Endothelial cell of umbilical vein (primary cell): ENCODE results near the gene IBA57. TPM values are rescaled to one million over a fixed set of nuclear protein-coding genes. Genes with fewer than 3 reads are reported as not detected.

Experiments
- BruUV-seq: library from RNA; stranded (reverse); fragments of 400-500 nt; replicated peaks from 2 replicates; lab custom pipeline; 2021; lab: Mats Ljungman, UMichigan
- CTCF ChIA-PET: fragments of 300-600, 350-600 bp; sonication (Branson Sonifier 250); formaldehyde crosslinking; loops from one replicate; lab custom pipeline; 2021; ENCODE audit warnings: antibody characterized with exemption, inconsistent platforms; lab: Charles Lee
- POLR2A ChIA-PET: fragments of 300-600, 350-600 bp; sonication (Branson Sonifier 250); formaldehyde crosslinking; loops from one replicate; lab custom pipeline; 2021; ENCODE audit warnings: antibody characterized with exemption, inconsistent platforms; lab: Charles Lee
- DNase-seq: peaks from one replicate; pipeline ENCODE4 v3.0.0-alpha.2; 2011; ENCODE audit warnings: low read depth, low spot score
- FAIRE-seq: peaks from 2 replicates; lab custom pipeline; 2011; peaks lifted over from hg19 to GRCh38; lab: Jason Lieb, UNC
- H2AFZ ChIP-seq: 2 replicates; pipeline ENCODE4 v1.6.0; 2012; ENCODE audit warnings: low read depth, low read length, control low read depth, inconsistent platforms
- H3K27ac ChIP-seq: 2 replicates; pipeline ENCODE4 v1.5.1; 2011; ENCODE audit warnings: low read depth, mild to moderate bottlenecking, control low read depth, low read length, moderate library complexity; ENCODE audit not compliant: insufficient read depth
- H3K27me3 ChIP-seq, 2 experiments: 2 replicates each; pipeline versions ENCODE4 v1.6.0 to v1.6.1; 2011; ENCODE audit warnings: low read length in 2 of 2, mixed read lengths in 1 of 2; ENCODE audit not compliant: control insufficient read depth in 2 of 2, insufficient read depth in 2 of 2
- H3K36me3 ChIP-seq, 2 experiments: 2 replicates in 1 of 2; 3 replicates in 1 of 2; pipeline ENCODE4 v1.5.1; 2011; ENCODE audit warnings: low read length in 2 of 2, mild to moderate bottlenecking in 1 of 2, moderate library complexity in 1 of 2; ENCODE audit not compliant: control insufficient read depth in 2 of 2, insufficient read depth in 2 of 2; ENCODE audit errors: extremely low read depth in 1 of 2
- H3K4me1 ChIP-seq: 3 replicates; pipeline ENCODE4 v1.5.1; 2011; ENCODE audit warnings: mild to moderate bottlenecking, low read length; ENCODE audit not compliant: control insufficient read depth, insufficient read depth; ENCODE audit errors: extremely low read depth
- H3K4me2 ChIP-seq: 2 replicates; pipeline ENCODE4 v1.6.1; 2011; ENCODE audit warnings: low read length, control low read depth, mixed read lengths; ENCODE audit not compliant: insufficient read depth
- H3K4me3 ChIP-seq, 3 experiments: fragments of 200-600 bp in 1 of 3; sonication (generic), shearing (Covaris generic) in 1 of 3; replicated peaks in 1 of 3; 2 replicates each; pipeline ENCODE4 v1.5.1; 2011 to 2016; ENCODE audit warnings: control low read depth in 3 of 3, low read length in 3 of 3, mild to moderate bottlenecking in 2 of 3, inconsistent platforms in 1 of 3, low read depth in 1 of 3, moderate library complexity in 1 of 3; ENCODE audit not compliant: insufficient read depth in 1 of 3
- H3K79me2 ChIP-seq: 2 replicates; pipeline ENCODE4 v1.6.0; 2012; ENCODE audit warnings: low read length, inconsistent platforms; ENCODE audit not compliant: control insufficient read depth, insufficient read depth
- H3K9ac ChIP-seq: replicated peaks from 2 replicates; pipeline ENCODE3; 2011; ENCODE audit warnings: low read length, control low read depth; ENCODE audit not compliant: insufficient read depth; ENCODE audit errors: extremely low read depth
- H3K9me1 ChIP-seq: replicated peaks from 3 replicates; pipeline ENCODE4 v1.6.0; 2011; ENCODE audit warnings: mild to moderate bottlenecking, low read length; ENCODE audit not compliant: control insufficient read depth, insufficient read depth; ENCODE audit errors: extremely low read depth
- H3K9me3 ChIP-seq: replicated peaks from 2 replicates; pipeline ENCODE4 v1.5.1; 2012; ENCODE audit warnings: low read length, inconsistent platforms; ENCODE audit not compliant: control insufficient read depth, insufficient read depth
- H4K20me1 ChIP-seq: replicated peaks from 2 replicates; pipeline ENCODE3; 2011; ENCODE audit warnings: mild to moderate bottlenecking, low read length; ENCODE audit not compliant: control insufficient read depth, insufficient read depth; ENCODE audit errors: extremely low read depth
- EZH2 ChIP-seq: IDR thresholded peaks from 2 replicates; pipeline ENCODE4 v1.6.1; 2012; ENCODE audit warnings: borderline replicate concordance, low read depth, mild to moderate bottlenecking, moderate library complexity, low read length, inconsistent platforms; ENCODE audit not compliant: severe bottlenecking
- FOS ChIP-seq: IDR thresholded peaks from 2 replicates; pipeline ENCODE4 v1.6.1; 2011; ENCODE audit warnings: mild to moderate bottlenecking, low read length, moderate library complexity, borderline replicate concordance; ENCODE audit not compliant: insufficient read depth
- GATA2 ChIP-seq: IDR thresholded peaks from 2 replicates; pipeline ENCODE4 v1.7.0; 2011; ENCODE audit warnings: low read depth, mild to moderate bottlenecking, moderate library complexity, mixed read lengths, low read length; ENCODE audit not compliant: insufficient read length, insufficient read depth
- JUN ChIP-seq: IDR thresholded peaks from 2 replicates; pipeline ENCODE4 v1.6.1; 2011; ENCODE audit warnings: borderline replicate concordance, low read depth; ENCODE audit not compliant: insufficient read length, insufficient read depth
- MAX ChIP-seq: IDR thresholded peaks from 2 replicates; pipeline ENCODE4 v1.6.1; 2011; ENCODE audit not compliant: insufficient read depth, insufficient read length
- MYC ChIP-seq: IDR thresholded peaks from one replicate; pipeline ENCODE4 v1.6.1; 2011; ENCODE audit warnings: mild to moderate bottlenecking, low read depth, low read length
- POLR2AphosphoS5 ChIP-seq: IDR thresholded peaks from 2 replicates; pipeline ENCODE4 v1.6.1; 2012; ENCODE audit warnings: low read depth, mild to moderate bottlenecking, control low read depth, low read length, moderate library complexity; ENCODE audit not compliant: insufficient read depth
- dilution Hi-C: fragments of 300-500 bp; cut with MboI; formaldehyde crosslinking; loops from one replicate; pipeline ENCODE4 v1.15.0; 2019; ENCODE audit warnings: low sequenced_read_pairs; ENCODE audit not compliant: extremely low pct_ligation_motif_present
- intact Hi-C: fragments of 100-400 bp; cut with micrococcal nuclease; formaldehyde crosslinking; loops from one replicate; pipeline ENCODE4 v1.10.0; 2022
- polyA plus RNA-seq, 4 experiments: library from polyadenylated mRNA; depleted of rRNA in 3 of 4; stranded (reverse) in 3 of 4; unstranded in 1 of 4; fragments of >200 nt; gene quantifications; 2 replicates each; pipeline versions ENCODE4 v1.2.1 to v1.2.3, GENCODE V29; 2011 to 2012; ENCODE audit warnings: missing spikeins in 1 of 4
- total RNA-seq: library from RNA; stranded (reverse); gene quantifications from 2 replicates; pipeline ENCODE4 v1.2.3, GENCODE V29; 2021

The IBA57 gene
- total and polyA plus RNA-seq, 2 donors (not counting 3 experiments of a cell fraction or from before 2014, with no cell fraction given): 3.4 to 7.7 TPM

- TSS peak; percentile 10 for BruUV-seq
- FAIRE-seq: no peak
- dilution Hi-C loops: no loop called here
- Histone ChIP-seq H2AFZ (no peak overlapping the region), H3K4me2 (no peak overlapping the region), H3K79me2 (no peaks in the 10 kb centered on the region), H3K9ac (no peak overlapping the region), H3K9me3 (no peaks in the 10 kb centered on the region), H3K4me3 (no peak overlapping the region), H3K27me3 (no peaks in the 10 kb centered on the region), H4K20me1 (no peaks in the 10 kb centered on the region), H3K36me3 (no peaks in the 10 kb centered on the region), H3K4me1 (peaks cover 14% of the 10 kb centered on the region), H3K27ac (no peak overlapping the region), H3K9me1 (no peaks in the 10 kb centered on the region)
- ChIA-PET POLR2A (no interaction called here), CTCF (interaction anchor here (3.3 kb wide), 1 partner anchor 22 kb away, joined by 10 read pairs; no protein-coding TSS in a partner anchor)
- intact Hi-C loops: no loop called here
- no peak for TF ChIP-seq JUN
- no peak for TF ChIP-seq POLR2AphosphoS5
- no peak for TF ChIP-seq GATA2
- TF ChIP-seq MAX: no peak
- TF ChIP-seq MYC: no peak
- no peak for TF ChIP-seq EZH2
- DNase-seq: no peak
These were observed 12.7 kb upstream of the IBA57 start for GRCh38 chr1:228152918-228153258.

GRCh38 chr1:228154021-228154669 is 11.5 kb upstream of the IBA57 start:
- POLR2A ChIA-PET: no interaction called here
- H3K79me2 ChIP-seq: no peaks in the 10 kb centered on the region
- H2AFZ ChIP-seq: no peak overlapping the region
- H3K27ac ChIP-seq: no peak overlapping the region
- peaks cover 2% of the 10 kb centered on the region for H3K4me1 ChIP-seq
- TF ChIP-seq MAX (no peak), MYC (no peak), FOS (no peak), JUN (no peak)
- no peak overlapping the region for H3K4me2 ChIP-seq
- H3K4me3 ChIP-seq: no peak overlapping the region
- no peak overlapping the region for H3K9ac ChIP-seq
- no peaks in the 10 kb centered on the region for H3K36me3 ChIP-seq
- no TSS peak for BruUV-seq
- FAIRE-seq (no peak), DNase-seq (no peak)
- H3K27me3 ChIP-seq: no peaks in the 10 kb centered on the region
- dilution Hi-C loops: no loop called here
- intact Hi-C loops: no loop called here
- H3K9me1 ChIP-seq: no peaks in the 10 kb centered on the region
- CTCF ChIA-PET: interaction anchor here (0.7 to 3.3 kb wide), 3 partner anchors 11 to 24 kb away, joined by 3 to 10 read pairs (median 3); partner anchors contain the start of gene IBA57
- no peaks in the 10 kb centered on the region for H3K9me3 ChIP-seq
- H4K20me1 ChIP-seq: no peaks in the 10 kb centered on the region
